ENCODE data around the gene CD55.
A peak's percentile ranks its signal among the peaks of the same experiment; 100 is the strongest.

The CD55 gene

GRCh38 chr1:207405814-207406213, 84.3 kb downstream of the CD55 start:
- FAIRE-seq: no peak
- DNase-seq (ENCODE audit: extremely low spot score, insufficient read length, low read depth): no peak

- FAIRE-seq: peak; percentile 26
- DNase-seq (ENCODE audit: extremely low spot score, insufficient read length, low read depth): no peak
Observed at GRCh38 chr1:207407655-207408260, 86.3 kb downstream of the CD55 start.
